OCI-LY3 (cell line): ENCODE data around the gene HBP1.

ENCODE experiments used
- H2AFZ ChIP-seq: fragments of 200-600, 300-600 bp; shearing (Covaris generic); 2 replicates; pipeline ENCODE4 v1.6.0; 2014; ENCODE audit warnings: antibody characterized with exemption, low read depth, low read length
- H3K27ac ChIP-seq: fragments of 200-600, 300-600 bp; sonication (generic); 2 replicates; pipeline ENCODE4 v1.5.1; 2014; ENCODE audit warnings: mild to moderate bottlenecking, low read length, moderate library complexity, mixed read lengths
- H3K27me3 ChIP-seq: fragments of 200-600, 300-600 bp; sonication (generic); 2 replicates; pipeline ENCODE4 v1.6.1; 2014; ENCODE audit warnings: low read depth, low read length, mixed read lengths
- H3K36me3 ChIP-seq: fragments of 200-600, 300-600 bp; sonication (generic); replicated peaks from 2 replicates; pipeline ENCODE3; 2014; ENCODE audit warnings: low read depth, low read length, mixed read lengths
- H3K4me1 ChIP-seq: fragments of 300-600, 200-600 bp; sonication (generic); 2 replicates; pipeline ENCODE4 v1.6.1; 2014; ENCODE audit warnings: low read length, mixed read lengths
- H3K4me2 ChIP-seq: fragments of 200-600, 300-600 bp; sonication (generic); 2 replicates; pipeline ENCODE4 v1.6.1; 2014; ENCODE audit warnings: low read length, mixed read lengths
- H3K4me3 ChIP-seq: fragments of 300-600, 200-600 bp; sonication (generic); 2 replicates; pipeline ENCODE4 v1.5.1; 2014; ENCODE audit warnings: antibody characterized with exemption, mild to moderate bottlenecking, low read length, moderate library complexity
- H3K79me2 ChIP-seq: fragments of 300-600, 200-600 bp; shearing (Covaris generic); 2 replicates; pipeline ENCODE4 v1.6.1; 2014; ENCODE audit warnings: mild to moderate bottlenecking, low read length, mixed read lengths
- H3K9ac ChIP-seq: fragments of 300-600, 200-600 bp; shearing (Covaris generic); 2 replicates; pipeline ENCODE4 v1.6.0; 2014; ENCODE audit warnings: mild to moderate bottlenecking, low read length, moderate library complexity
- H3K9me3 ChIP-seq: fragments of 200-600, 300-600 bp; shearing (Covaris generic); 2 replicates; pipeline ENCODE4 v1.6.1; 2014; ENCODE audit warnings: low read length, mixed read lengths; ENCODE audit not compliant: insufficient read depth
- H4K20me1 ChIP-seq: fragments of 200-600, 300-600 bp; sonication (generic); 2 replicates; pipeline ENCODE4 v1.6.1; 2016; ENCODE audit warnings: low read length, mixed read lengths; ENCODE audit not compliant: insufficient read depth
- EZH2phosphoT487 ChIP-seq: fragments of 200-600 bp; shearing (Covaris generic); IDR thresholded peaks from 2 replicates; pipeline ENCODE4 v1.6.1; 2018; ENCODE audit warnings: antibody characterized with exemption, mixed run types, low read depth
- TF ChIP-seq, protein P1 (sequence below): fragments of 200-600, 300-600 bp; sonication (generic); IDR thresholded peaks from 2 replicates; pipeline ENCODE4 v1.5.1; 2014; ENCODE audit warnings: antibody characterized with exemption, low read length, low read depth

HBP1 gene

DNA sequence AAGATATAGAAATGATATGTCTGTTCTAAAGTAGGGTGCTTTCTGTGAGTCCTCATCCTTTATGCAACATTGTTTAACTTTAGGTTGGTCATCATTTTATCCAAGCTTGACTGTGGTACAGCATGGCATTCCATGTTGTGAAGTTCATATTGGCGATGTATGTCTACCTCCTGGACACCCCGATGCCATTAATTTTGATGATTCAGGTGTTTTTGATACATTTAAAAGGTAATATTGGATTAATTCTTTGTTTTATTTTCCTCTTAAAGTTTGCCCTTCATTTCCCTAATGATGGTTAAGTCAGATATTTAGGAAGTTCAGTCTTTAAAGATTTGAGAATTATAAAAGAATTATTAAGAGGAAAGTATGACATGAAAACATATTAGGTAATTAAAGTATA lies 21.3 kb downstream of the HBP1 start:
- no peak overlapping the region for H3K4me2 ChIP-seq
- H3K4me1 ChIP-seq, result no peaks in the 10 kb centered on the region
- 0 out of 2 replicates have a peak, but pooled peaks cover 10% of the 10 kb centered on the region for H4K20me1 ChIP-seq
- H3K9ac ChIP-seq, result no peak overlapping the region
- no peak overlapping the region for H3K27ac ChIP-seq
- no peak for TF ChIP-seq EZH2phosphoT487
- TF ChIP-seq, protein P1, sequence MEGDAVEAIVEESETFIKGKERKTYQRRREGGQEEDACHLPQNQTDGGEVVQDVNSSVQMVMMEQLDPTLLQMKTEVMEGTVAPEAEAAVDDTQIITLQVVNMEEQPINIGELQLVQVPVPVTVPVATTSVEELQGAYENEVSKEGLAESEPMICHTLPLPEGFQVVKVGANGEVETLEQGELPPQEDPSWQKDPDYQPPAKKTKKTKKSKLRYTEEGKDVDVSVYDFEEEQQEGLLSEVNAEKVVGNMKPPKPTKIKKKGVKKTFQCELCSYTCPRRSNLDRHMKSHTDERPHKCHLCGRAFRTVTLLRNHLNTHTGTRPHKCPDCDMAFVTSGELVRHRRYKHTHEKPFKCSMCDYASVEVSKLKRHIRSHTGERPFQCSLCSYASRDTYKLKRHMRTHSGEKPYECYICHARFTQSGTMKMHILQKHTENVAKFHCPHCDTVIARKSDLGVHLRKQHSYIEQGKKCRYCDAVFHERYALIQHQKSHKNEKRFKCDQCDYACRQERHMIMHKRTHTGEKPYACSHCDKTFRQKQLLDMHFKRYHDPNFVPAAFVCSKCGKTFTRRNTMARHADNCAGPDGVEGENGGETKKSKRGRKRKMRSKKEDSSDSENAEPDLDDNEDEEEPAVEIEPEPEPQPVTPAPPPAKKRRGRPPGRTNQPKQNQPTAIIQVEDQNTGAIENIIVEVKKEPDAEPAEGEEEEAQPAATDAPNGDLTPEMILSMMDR, result no peak
- H3K36me3 ChIP-seq, result peaks cover 61% of the 10 kb centered on the region
- H3K9me3 ChIP-seq, result no peaks in the 10 kb centered on the region
- no peaks in the 10 kb centered on the region for H3K27me3 ChIP-seq
- H2AFZ ChIP-seq, result no peak overlapping the region
- no peak overlapping the region for H3K4me3 ChIP-seq
- no peaks in the 10 kb centered on the region for H3K79me2 ChIP-seq

DNA sequence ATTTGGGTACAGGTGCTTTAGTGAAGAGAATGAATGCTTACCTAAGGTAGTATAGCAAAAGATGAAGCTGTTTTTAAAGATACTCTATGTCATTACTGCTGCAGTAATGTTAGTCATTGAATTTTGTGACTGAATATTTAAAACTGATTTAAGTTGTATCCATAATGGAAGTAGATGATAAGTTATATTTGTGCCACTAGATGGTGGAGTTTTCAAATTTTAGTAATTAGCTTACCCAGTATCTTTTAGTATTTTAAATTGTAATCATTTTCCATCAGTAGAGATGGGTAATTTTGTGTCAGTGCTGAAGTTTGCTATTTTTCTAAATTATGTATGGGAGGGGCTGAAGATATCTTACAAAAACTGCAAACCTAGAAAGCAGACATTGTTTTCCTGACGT lies 25.2 kb downstream of the HBP1 start:
- Histone ChIP-seq H3K9ac (no peak overlapping the region), H3K27ac (no peak overlapping the region), H4K20me1 (no peaks in the 10 kb centered on the region), H3K79me2 (no peaks in the 10 kb centered on the region), H3K4me2 (no peak overlapping the region), H3K27me3 (no peaks in the 10 kb centered on the region), H3K9me3 (no peaks in the 10 kb centered on the region), H3K36me3 (peaks cover 50% of the 10 kb centered on the region), H3K4me3 (no peak overlapping the region), H3K4me1 (no peaks in the 10 kb centered on the region), H2AFZ (no peak overlapping the region)
- TF ChIP-seq, protein P1, result no peak
- no peak for TF ChIP-seq EZH2phosphoT487

DNA sequence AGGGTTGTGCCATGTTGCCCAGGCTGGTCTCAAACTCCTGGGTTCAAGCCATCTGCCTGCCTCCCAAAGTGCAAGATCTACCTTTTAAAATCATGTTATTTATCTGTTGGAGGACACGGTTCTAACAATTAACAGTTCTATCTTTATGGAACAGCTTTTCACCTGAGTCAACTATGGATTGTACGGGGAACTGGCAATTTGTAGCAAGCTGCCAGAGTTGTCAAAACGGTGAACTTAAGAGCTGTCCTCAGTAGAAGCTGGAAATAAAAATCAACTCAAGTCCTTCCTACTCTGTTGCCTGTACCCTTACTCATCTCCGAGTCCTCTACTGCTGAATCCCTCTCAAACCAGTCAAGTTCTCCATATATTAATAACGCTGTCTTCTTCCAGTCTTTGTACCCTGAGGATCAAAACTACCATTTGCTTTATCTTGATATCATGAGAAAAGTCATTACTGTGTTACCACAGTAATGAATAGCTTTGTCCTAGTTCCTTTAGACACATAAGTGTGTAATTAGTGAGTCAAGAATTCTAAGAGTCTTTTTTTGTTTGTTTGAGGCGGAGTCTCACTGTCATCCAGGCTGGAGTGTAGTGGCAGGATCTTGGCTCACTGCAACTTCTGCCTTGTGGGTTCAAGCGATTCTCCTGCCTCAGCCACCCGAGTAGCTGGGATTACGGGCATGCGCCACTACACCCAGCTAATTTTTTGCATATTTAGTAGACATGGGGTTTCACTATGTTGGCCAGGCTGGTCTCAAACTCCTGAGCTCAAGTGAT lies 28.2 kb downstream of the HBP1 start:
- TF ChIP-seq, protein P1, result no peak
- no peak for TF ChIP-seq EZH2phosphoT487
- no peaks in the 10 kb centered on the region for H4K20me1 ChIP-seq
- H3K4me2 ChIP-seq, result no peak overlapping the region
- no peak overlapping the region for H3K9ac ChIP-seq
- H3K27ac ChIP-seq, result no peak overlapping the region
- no peaks in the 10 kb centered on the region for H3K4me1 ChIP-seq
- H3K27me3 ChIP-seq, result no peaks in the 10 kb centered on the region
- H3K4me3 ChIP-seq, result no peak overlapping the region
- H2AFZ ChIP-seq, result no peak overlapping the region
- peaks cover 49% of the 10 kb centered on the region for H3K36me3 ChIP-seq
- no peaks in the 10 kb centered on the region for H3K79me2 ChIP-seq
- H3K9me3 ChIP-seq, result no peaks in the 10 kb centered on the region

DNA sequence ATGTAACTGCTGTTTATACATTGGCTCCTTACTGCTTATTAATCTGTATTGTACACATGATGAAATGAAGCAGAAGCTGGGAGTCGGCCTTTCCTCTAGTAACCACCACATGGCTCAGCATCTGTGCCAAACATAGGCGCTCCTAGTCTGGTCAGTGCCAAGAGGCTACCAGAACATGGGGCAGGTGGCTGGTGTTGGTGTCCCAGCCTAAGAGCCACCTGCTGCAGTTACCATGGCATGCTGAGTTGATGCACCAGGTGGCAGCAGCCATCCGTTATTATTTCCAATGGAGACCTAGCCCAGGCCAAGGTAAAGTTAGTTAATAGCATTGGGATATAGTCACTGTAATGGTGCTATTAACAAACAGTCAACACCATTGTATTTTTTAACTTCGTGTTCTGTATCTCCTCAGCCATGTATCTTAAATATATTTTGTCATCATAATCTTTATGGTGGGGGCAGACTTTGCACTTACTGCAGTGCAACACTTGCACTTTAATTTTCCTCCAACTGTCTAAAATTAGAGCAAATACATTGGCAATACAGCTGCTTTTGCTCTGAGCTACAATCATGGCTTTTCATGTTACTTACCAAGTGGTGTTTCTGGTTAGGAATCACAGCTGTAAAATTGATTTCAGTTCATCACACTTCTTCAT lies 33.1 kb downstream of the HBP1 start:
- Histone ChIP-seq H3K27me3 (no peaks in the 10 kb centered on the region), H3K36me3 (peaks cover 58% of the 10 kb centered on the region), H3K4me1 (no peaks in the 10 kb centered on the region), H3K9ac (no peak overlapping the region), H3K4me2 (no peak overlapping the region), H4K20me1 (no peaks in the 10 kb centered on the region), H3K79me2 (no peaks in the 10 kb centered on the region), H3K4me3 (no peak overlapping the region), H3K9me3 (no peaks in the 10 kb centered on the region), H3K27ac (no peak overlapping the region), H2AFZ (no peak overlapping the region)
- no peak for TF ChIP-seq EZH2phosphoT487
- TF ChIP-seq, protein P1, result peak; percentile 58
